GM12878 (cell line): ENCODE results near the gene SUOX. TPM values are rescaled to one million over a fixed set of nuclear protein-coding genes. Genes with fewer than 3 reads are reported as not detected.

ENCODE experiments used
- ATF7 ChIP-seq: fragments of 450-650 bp; IDR thresholded peaks from 2 replicates; pipeline ENCODE4 v1.6.1; 2016; ENCODE audit warnings: low read depth, mild to moderate bottlenecking
- CHD1 ChIP-seq: IDR thresholded peaks from 2 replicates; pipeline ENCODE4 v1.6.1; 2012; ENCODE audit warnings: low read depth, low read length, improper control_type of control experiment
- CHD2 ChIP-seq: IDR thresholded peaks from 2 replicates; pipeline ENCODE4 v1.6.1; 2011; ENCODE audit warnings: low read depth, low read length, improper control_type of control experiment, borderline replicate concordance
- HDAC2 ChIP-seq: fragments of 200-600 bp; sonication (generic); IDR thresholded peaks from 2 replicates; pipeline ENCODE4 v1.6.1; 2017
- IKZF2 ChIP-seq, 2 experiments: fragments of 450-650 bp; IDR thresholded peaks; 2 replicates each; pipeline ENCODE4 v1.6.1; 2017; ENCODE audit warnings: mild to moderate bottlenecking in 2 of 2, moderate library complexity in 2 of 2
- JUNB ChIP-seq: IDR thresholded peaks from 2 replicates; pipeline ENCODE4 v1.6.1; 2016; ENCODE audit warnings: antibody characterized with exemption, mild to moderate bottlenecking
- LARP7 ChIP-seq: fragments of 450-650 bp; IDR thresholded peaks from 2 replicates; pipeline ENCODE4 v1.6.1; 2017; ENCODE audit warnings: mild to moderate bottlenecking
- MEF2B ChIP-seq: fragments of 450-650 bp; IDR thresholded peaks from 2 replicates; pipeline ENCODE4 v1.6.1; 2018; ENCODE audit warnings: mild to moderate bottlenecking, moderate library complexity; ENCODE audit not compliant: partially characterized antibody, poor library complexity, severe bottlenecking
- NBN ChIP-seq: fragments of 450-650 bp; IDR thresholded peaks from 2 replicates; pipeline ENCODE4 v1.6.1; 2016
- NFIC ChIP-seq: IDR thresholded peaks from 2 replicates; pipeline ENCODE4 v1.6.1; 2012; ENCODE audit warnings: low read depth, mild to moderate bottlenecking, inconsistent platforms, low read length, moderate library complexity
- NR2C2 ChIP-seq: IDR thresholded peaks from 2 replicates; pipeline ENCODE4 v1.6.1; 2011; ENCODE audit warnings: borderline replicate concordance, low read depth; ENCODE audit not compliant: control insufficient read depth, insufficient read length
- RAD51 ChIP-seq: fragments of 450-650 bp; IDR thresholded peaks from 2 replicates; pipeline ENCODE4 v1.6.1; 2016; ENCODE audit warnings: moderate library complexity, mild to moderate bottlenecking, inconsistent platforms
- SIX5 ChIP-seq: IDR thresholded peaks from 2 replicates; pipeline ENCODE4 v1.6.1; 2011; ENCODE audit warnings: mild to moderate bottlenecking, low read depth, low read length, moderate library complexity; ENCODE audit not compliant: severe bottlenecking
- SKIL ChIP-seq: fragments of 450-650 bp; IDR thresholded peaks from 2 replicates; pipeline ENCODE4 v1.6.1; 2017; ENCODE audit warnings: mild to moderate bottlenecking, low read depth, inconsistent platforms; ENCODE audit not compliant: poor library complexity, severe bottlenecking
- TARDBP ChIP-seq: IDR thresholded peaks from 2 replicates; pipeline ENCODE4 v1.6.1; 2016; ENCODE audit warnings: borderline replicate concordance
- TCF12 ChIP-seq: IDR thresholded peaks from 2 replicates; pipeline ENCODE4 v1.6.1; 2011; ENCODE audit warnings: low read depth, mild to moderate bottlenecking, low read length
- ZNF207 ChIP-seq: fragments of 450-650 bp; IDR thresholded peaks from 2 replicates; pipeline ENCODE4 v1.6.1; 2014; ENCODE audit warnings: antibody characterized with exemption, mild to moderate bottlenecking, borderline replicate concordance
- ZNF384 ChIP-seq: IDR thresholded peaks from 2 replicates; pipeline ENCODE4 v1.6.1; 2012; ENCODE audit warnings: low read depth, mild to moderate bottlenecking, low read length, improper control_type of control experiment, borderline replicate concordance
- polyA plus RNA-seq, 11 experiments: library from polyadenylated mRNA; depleted of rRNA in 4 of 11; unstranded in 6 of 11; stranded (reverse) in 5 of 11; fragments of >200 nt; fragmentation: Nextera tagmentation in 4 of 11; fragmentation: Illumina TruSeq in 1 of 11; extraction: Ambion mirVana in 4 of 11; extraction: Trizol in 1 of 11; gene quantifications; 1 replicate in 1 of 11; 2 replicates in 10 of 11; pipeline versions ENCODE4 v1.2.1 to v1.2.3, GENCODE V29; 2011 to 2016; ENCODE audit warnings: inconsistent platforms in 2 of 11, missing spikeins in 2 of 11, low read depth in 1 of 11
- total RNA-seq, 4 experiments: library from RNA; depleted of rRNA in 3 of 4; stranded (reverse); fragments of >200 nt in 3 of 4; fragmentation: Illumina TruSeq in 1 of 4; extraction: Trizol in 1 of 4; gene quantifications; 2 replicates each; pipeline versions ENCODE4 v1.2.1 to v1.2.3, GENCODE V29; 2013 to 2021
- TF ChIP-seq, protein P1 (sequence below), 3 experiments: IDR thresholded peaks in 2 of 3; conservative IDR thresholded peaks in 1 of 3; 2 replicates each; pipeline ENCODE4 v1.5.1; 2011; ENCODE audit warnings: low read depth in 3 of 3, low read length in 3 of 3, mild to moderate bottlenecking in 3 of 3, control low read depth in 2 of 3, moderate library complexity in 2 of 3, inconsistent platforms in 1 of 3, mixed read lengths in 1 of 3; ENCODE audit not compliant: control insufficient read depth in 2 of 3, insufficient read depth in 1 of 3; ENCODE audit errors: extremely low read depth in 1 of 3
- TF ChIP-seq, protein P2 (sequence below): fragments of 450-650 bp; IDR thresholded peaks from 2 replicates; pipeline ENCODE4 v1.6.1; 2016; ENCODE audit warnings: mild to moderate bottlenecking
- TF ChIP-seq, protein P3 (sequence below): fragments of 450-650 bp; IDR thresholded peaks from 2 replicates; pipeline ENCODE4 v1.6.1; 2017; ENCODE audit warnings: mild to moderate bottlenecking

The SUOX gene
- total and polyA plus RNA-seq, 10 of the 15 experiments (the other 5 are each of a cell fraction or from before 2014, with no cell fraction given) = 5.1 to 18.8 (median 13.4) TPM

DNA sequence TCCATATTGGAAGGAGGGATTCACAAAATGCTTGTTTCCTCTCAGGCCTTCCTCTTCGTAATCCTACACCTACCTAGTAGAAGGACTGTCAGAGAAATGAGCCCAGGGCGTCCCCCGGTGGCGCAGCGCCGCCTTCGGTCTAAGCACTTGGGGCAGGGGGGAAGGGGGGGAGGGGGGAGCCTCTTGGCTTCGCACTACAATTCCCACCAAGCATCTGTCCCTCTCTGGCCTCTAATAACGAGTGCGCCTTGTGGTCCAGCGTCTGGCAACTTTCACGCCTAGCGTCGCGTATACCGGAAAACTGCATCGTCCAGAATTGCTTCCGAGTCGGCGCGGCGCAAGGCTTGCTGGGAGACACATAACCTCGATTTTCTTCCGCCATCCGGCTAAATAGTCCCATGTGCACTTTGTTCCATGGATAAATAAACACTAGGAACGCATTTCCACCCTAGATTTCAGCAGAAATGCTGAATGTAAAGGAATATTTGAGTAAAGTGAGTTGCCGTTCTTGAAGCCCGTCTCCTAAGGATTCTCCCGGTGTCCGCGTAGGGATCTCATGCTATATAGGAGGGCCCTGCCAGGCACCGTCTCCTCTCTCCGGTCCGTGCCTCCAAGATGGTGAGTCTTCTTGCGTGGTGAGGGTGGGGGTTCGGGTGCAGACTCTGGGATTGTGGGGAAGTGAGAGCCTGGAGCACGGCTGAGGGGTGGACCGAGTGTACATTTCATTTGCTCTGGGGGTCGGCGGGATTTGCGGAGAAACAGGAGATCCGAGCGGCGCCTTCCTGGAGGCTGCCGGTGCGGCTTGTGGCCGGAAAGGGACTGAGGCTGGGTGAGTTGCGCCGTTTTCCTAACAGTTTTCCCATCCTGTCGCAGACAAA lies 44.7 kb downstream of the SUOX start, which contains the start of gene RPS26 (continued):
- TF ChIP-seq, protein P1, sequence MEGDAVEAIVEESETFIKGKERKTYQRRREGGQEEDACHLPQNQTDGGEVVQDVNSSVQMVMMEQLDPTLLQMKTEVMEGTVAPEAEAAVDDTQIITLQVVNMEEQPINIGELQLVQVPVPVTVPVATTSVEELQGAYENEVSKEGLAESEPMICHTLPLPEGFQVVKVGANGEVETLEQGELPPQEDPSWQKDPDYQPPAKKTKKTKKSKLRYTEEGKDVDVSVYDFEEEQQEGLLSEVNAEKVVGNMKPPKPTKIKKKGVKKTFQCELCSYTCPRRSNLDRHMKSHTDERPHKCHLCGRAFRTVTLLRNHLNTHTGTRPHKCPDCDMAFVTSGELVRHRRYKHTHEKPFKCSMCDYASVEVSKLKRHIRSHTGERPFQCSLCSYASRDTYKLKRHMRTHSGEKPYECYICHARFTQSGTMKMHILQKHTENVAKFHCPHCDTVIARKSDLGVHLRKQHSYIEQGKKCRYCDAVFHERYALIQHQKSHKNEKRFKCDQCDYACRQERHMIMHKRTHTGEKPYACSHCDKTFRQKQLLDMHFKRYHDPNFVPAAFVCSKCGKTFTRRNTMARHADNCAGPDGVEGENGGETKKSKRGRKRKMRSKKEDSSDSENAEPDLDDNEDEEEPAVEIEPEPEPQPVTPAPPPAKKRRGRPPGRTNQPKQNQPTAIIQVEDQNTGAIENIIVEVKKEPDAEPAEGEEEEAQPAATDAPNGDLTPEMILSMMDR (IDR thresholded peaks at IDR 0.05 in 2 of 3, conservative IDR thresholded peaks at IDR 0.05 in 1 of 3; ENCODE audit: control insufficient read depth in 2 of 3, extremely low read depth in 1 of 3, insufficient read depth in 1 of 3, low read depth in 3 of 3, low read length in 3 of 3) = peak; percentile 46 to 64 (median 61)
- TF ChIP-seq JUNB (peak; percentile 38; the same call in 1 of the 2 replicates), NR2C2 (peak; percentile 91), HDAC2 (no peak), ZNF384 (no peak), CHD1 (0 out of 2 replicates have a peak, but pooled peaks have one; percentile 64), RAD51 (peak; percentile 69; the same call in 1 of the 2 replicates), SKIL (peak; percentile 98), ATF7 (peak; percentile 86), TARDBP (peak; percentile 89), IKZF2 (IDR thresholded peaks at IDR 0.05) (peak; percentile 53 to 72; a peak in 3 of 4 replicates), LARP7 (peak; percentile 42; the same call in 1 of the 2 replicates), NFIC (peak; percentile 79), NBN (peak; percentile 96; the same call in 1 of the 2 replicates), TCF12 (peak; percentile 60; the same call in 1 of the 2 replicates), MEF2B (peak; percentile 85), SIX5 (peak; percentile 83), CHD2 (peak; percentile 97), ZNF207 (peak; percentile 100)
- TF ChIP-seq, protein P2, sequence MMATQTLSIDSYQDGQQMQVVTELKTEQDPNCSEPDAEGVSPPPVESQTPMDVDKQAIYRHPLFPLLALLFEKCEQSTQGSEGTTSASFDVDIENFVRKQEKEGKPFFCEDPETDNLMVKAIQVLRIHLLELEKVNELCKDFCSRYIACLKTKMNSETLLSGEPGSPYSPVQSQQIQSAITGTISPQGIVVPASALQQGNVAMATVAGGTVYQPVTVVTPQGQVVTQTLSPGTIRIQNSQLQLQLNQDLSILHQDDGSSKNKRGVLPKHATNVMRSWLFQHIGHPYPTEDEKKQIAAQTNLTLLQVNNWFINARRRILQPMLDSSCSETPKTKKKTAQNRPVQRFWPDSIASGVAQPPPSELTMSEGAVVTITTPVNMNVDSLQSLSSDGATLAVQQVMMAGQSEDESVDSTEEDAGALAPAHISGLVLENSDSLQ = peak; percentile 71
- TF ChIP-seq, protein P3, sequence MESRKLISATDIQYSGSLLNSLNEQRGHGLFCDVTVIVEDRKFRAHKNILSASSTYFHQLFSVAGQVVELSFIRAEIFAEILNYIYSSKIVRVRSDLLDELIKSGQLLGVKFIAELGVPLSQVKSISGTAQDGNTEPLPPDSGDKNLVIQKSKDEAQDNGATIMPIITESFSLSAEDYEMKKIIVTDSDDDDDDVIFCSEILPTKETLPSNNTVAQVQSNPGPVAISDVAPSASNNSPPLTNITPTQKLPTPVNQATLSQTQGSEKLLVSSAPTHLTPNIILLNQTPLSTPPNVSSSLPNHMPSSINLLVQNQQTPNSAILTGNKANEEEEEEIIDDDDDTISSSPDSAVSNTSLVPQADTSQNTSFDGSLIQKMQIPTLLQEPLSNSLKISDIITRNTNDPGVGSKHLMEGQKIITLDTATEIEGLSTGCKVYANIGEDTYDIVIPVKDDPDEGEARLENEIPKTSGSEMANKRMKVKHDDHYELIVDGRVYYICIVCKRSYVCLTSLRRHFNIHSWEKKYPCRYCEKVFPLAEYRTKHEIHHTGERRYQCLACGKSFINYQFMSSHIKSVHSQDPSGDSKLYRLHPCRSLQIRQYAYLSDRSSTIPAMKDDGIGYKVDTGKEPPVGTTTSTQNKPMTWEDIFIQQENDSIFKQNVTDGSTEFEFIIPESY = peak; percentile 90
